Vagina (tissue), 2 donors: ENCODE data around the gene TINAGL1. TPM values are rescaled to one million over a fixed set of nuclear protein-coding genes. Genes with fewer than 3 reads are reported as not detected.

Source experiments
- DNase-seq, 2 donors: peaks; one replicate each; pipeline ENCODE4 v3.0.0-alpha.2; 2017; ENCODE audit errors: extremely low spot score in 2 of 2
- H3K27ac ChIP-seq: fragments of 200-600 bp; sonication (generic); one replicate; pipeline ENCODE4 v1.5.1; 2019
- H3K27me3 ChIP-seq: fragments of 200-600 bp; sonication (generic); one replicate; pipeline ENCODE4 v1.5.1; 2019
- H3K36me3 ChIP-seq, 2 donors: fragments of 200-600 bp; sonication (generic); one replicate each; pipeline ENCODE4 v1.5.1; 2017 to 2019
- H3K4me1 ChIP-seq: fragments of 200-600 bp; sonication (generic); one replicate; pipeline ENCODE4 v1.5.1; 2019
- H3K4me3 ChIP-seq, 2 donors: fragments of 200-600 bp; sonication (generic); 1 replicate in 1 of 2; 2 replicates in 1 of 2; pipeline ENCODE4 v1.5.1; 2016 to 2019
- H3K9me3 ChIP-seq: fragments of 200-600 bp; sonication (generic); one replicate; pipeline ENCODE4 v1.5.1; 2019
- POLR2A ChIP-seq, 2 donors: fragments of 450-650 bp; IDR thresholded peaks; one replicate each; pipeline ENCODE4 v1.6.1; 2017; ENCODE audit warnings: antibody characterized with exemption in 2 of 2, mild to moderate bottlenecking in 2 of 2, moderate library complexity in 2 of 2
- POLR2AphosphoS5 ChIP-seq, 2 donors: sonication (generic); formaldehyde crosslinking; IDR thresholded peaks; one replicate each; pipeline ENCODE4 v1.9.0; 2017; ENCODE audit warnings: antibody characterized with exemption in 2 of 2, mild to moderate bottlenecking in 2 of 2, low read depth in 1 of 2; ENCODE audit not compliant: insufficient read depth in 1 of 2
- intact Hi-C: fragments of 100-400 bp; cut with DNase I; formaldehyde crosslinking; loops from one replicate; pipeline ENCODE4 v1.15.1; 2023
- total RNA-seq: library from RNA; depleted of rRNA; stranded (reverse); fragments of >200 nt; gene quantifications from one replicate; pipeline ENCODE4 v1.2.3, GENCODE V29; 2016
- TF ChIP-seq, protein P1 (sequence below), 3 experiments: fragments of 450-650 bp in 2 of 3; fragments of 200-600 bp in 1 of 3; sonication (generic) in 1 of 3; IDR thresholded peaks; one replicate each; pipeline ENCODE4 v1.5.1; 2017 to 2019; ENCODE audit warnings: antibody characterized with exemption in 3 of 3, mild to moderate bottlenecking in 2 of 3, moderate library complexity in 2 of 3

Gene TINAGL1
- total RNA-seq, 1 donor from 2014 or later: 142 TPM

GRCh38 chr1:31539329-31539728 is 37.0 kb upstream of the TINAGL1 start:
- intact Hi-C loops: no loop called here
- Histone ChIP-seq H3K36me3 (no peaks in the 10 kb centered on the region), H3K9me3 (no peaks in the 10 kb centered on the region), H3K4me1 (no peaks in the 10 kb centered on the region), H3K27me3 (no peaks in the 10 kb centered on the region), H3K27ac (no peak overlapping the region), H3K4me3 (no peak overlapping the region)
- TF ChIP-seq POLR2A (IDR thresholded peaks at IDR 0.05) (no peak), POLR2AphosphoS5 (IDR thresholded peaks at IDR 0.05; ENCODE audit: insufficient read depth in 1 of 2, low read depth in 1 of 2) (no peak)
- TF ChIP-seq, protein P1, sequence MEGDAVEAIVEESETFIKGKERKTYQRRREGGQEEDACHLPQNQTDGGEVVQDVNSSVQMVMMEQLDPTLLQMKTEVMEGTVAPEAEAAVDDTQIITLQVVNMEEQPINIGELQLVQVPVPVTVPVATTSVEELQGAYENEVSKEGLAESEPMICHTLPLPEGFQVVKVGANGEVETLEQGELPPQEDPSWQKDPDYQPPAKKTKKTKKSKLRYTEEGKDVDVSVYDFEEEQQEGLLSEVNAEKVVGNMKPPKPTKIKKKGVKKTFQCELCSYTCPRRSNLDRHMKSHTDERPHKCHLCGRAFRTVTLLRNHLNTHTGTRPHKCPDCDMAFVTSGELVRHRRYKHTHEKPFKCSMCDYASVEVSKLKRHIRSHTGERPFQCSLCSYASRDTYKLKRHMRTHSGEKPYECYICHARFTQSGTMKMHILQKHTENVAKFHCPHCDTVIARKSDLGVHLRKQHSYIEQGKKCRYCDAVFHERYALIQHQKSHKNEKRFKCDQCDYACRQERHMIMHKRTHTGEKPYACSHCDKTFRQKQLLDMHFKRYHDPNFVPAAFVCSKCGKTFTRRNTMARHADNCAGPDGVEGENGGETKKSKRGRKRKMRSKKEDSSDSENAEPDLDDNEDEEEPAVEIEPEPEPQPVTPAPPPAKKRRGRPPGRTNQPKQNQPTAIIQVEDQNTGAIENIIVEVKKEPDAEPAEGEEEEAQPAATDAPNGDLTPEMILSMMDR (IDR thresholded peaks at IDR 0.05): no peak
- DNase-seq: no peak

GRCh38 chr1:31541194-31541593 is 35.1 kb upstream of the TINAGL1 start:
- intact Hi-C loops: no loop called here
- TF ChIP-seq POLR2A (IDR thresholded peaks at IDR 0.05): no peak
- TF ChIP-seq, protein P1 (IDR thresholded peaks at IDR 0.05): no peak
- no peak for TF ChIP-seq POLR2AphosphoS5 (IDR thresholded peaks at IDR 0.05; ENCODE audit: insufficient read depth in 1 of 2, low read depth in 1 of 2)
- Histone ChIP-seq H3K36me3 (no peaks in the 10 kb centered on the region), H3K4me1 (no peaks in the 10 kb centered on the region), H3K27ac (no peak overlapping the region), H3K4me3 (no peak overlapping the region), H3K9me3 (no peaks in the 10 kb centered on the region), H3K27me3 (no peaks in the 10 kb centered on the region)
- no peak for DNase-seq

- no peak for TF ChIP-seq POLR2AphosphoS5 (IDR thresholded peaks at IDR 0.05; ENCODE audit: insufficient read depth in 1 of 2, low read depth in 1 of 2)
- TF ChIP-seq, protein P1 (IDR thresholded peaks at IDR 0.05): no peak
- no peak for TF ChIP-seq POLR2A (IDR thresholded peaks at IDR 0.05)
- Histone ChIP-seq H3K36me3 (no peaks in the 10 kb centered on the region), H3K27me3 (no peaks in the 10 kb centered on the region), H3K4me3 (no peak overlapping the region), H3K4me1 (peaks cover 17% of the 10 kb centered on the region), H3K27ac (no peak overlapping the region), H3K9me3 (no peaks in the 10 kb centered on the region)
- intact Hi-C loops: no loop called here
- DNase-seq: no peak
Observed at GRCh38 chr1:31545927-31546540, 30.3 kb upstream of the TINAGL1 start.

- Histone ChIP-seq H3K4me1 (peaks cover 17% of the 10 kb centered on the region), H3K27me3 (no peaks in the 10 kb centered on the region), H3K9me3 (no peaks in the 10 kb centered on the region), H3K36me3 (no peaks in the 10 kb centered on the region), H3K27ac (no peak overlapping the region), H3K4me3 (peak overlapping the region in 1 of 2 donors; percentile 28)
- no peak for DNase-seq
- TF ChIP-seq POLR2AphosphoS5 (IDR thresholded peaks at IDR 0.05; ENCODE audit: insufficient read depth in 1 of 2, low read depth in 1 of 2) (no peak), POLR2A (IDR thresholded peaks at IDR 0.05) (no peak)
- intact Hi-C loops: no loop called here
Observed at GRCh38 chr1:31548534-31548906, 27.8 kb upstream of the TINAGL1 start.

DNA sequence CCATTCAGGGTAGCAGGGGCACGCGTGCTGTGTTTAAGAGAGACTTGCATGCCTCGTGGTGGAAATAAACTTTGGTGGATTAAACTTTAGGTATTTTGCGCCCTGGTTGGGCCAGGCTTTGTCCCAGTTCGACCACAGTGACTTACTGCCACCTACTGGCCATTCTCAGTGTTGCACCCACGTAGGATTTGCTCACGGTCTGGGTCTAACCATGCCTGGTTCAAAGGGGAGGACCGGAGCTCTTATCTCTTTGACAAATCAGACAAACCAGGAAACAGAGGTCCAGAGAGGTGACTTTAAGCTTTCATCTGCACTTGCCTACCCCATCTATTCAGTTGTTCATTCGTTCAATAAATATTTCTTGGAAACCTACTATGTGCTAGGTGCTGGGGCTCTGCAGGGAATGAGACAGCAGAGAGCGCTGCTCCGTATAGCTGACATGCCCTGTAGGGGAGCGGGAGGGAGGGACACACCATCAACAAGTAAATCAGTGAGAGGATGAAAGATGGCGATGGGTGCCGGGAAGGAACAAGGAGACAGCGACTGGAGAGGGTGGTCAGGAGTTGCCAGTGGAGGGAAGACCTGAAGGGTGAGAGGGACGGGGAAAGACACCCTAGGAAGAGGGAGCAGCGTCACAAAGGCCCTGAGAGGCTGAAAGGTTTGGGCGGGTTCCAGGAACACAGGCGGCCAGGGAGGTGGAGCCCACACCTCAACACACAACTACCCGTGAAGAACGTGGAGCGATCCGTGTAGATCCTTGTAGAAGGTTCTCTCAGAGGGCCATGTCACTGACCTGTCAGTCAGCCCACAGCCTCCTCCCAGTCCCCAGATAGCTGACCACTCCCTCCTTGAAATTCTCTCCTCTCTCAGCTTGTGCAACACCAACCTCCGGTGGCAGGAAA is 27.2 kb upstream of the TINAGL1 start:
- Histone ChIP-seq H3K4me1 (peaks cover 17% of the 10 kb centered on the region), H3K9me3 (no peaks in the 10 kb centered on the region), H3K27me3 (no peaks in the 10 kb centered on the region), H3K27ac (no peak overlapping the region), H3K4me3 (peak overlapping the region; percentile 3 to 28), H3K36me3 (no peaks in the 10 kb centered on the region)
- no peak for DNase-seq
- intact Hi-C loops: no loop called here
- TF ChIP-seq POLR2A (IDR thresholded peaks at IDR 0.05) (no peak), POLR2AphosphoS5 (IDR thresholded peaks at IDR 0.05; ENCODE audit: insufficient read depth in 1 of 2, low read depth in 1 of 2) (peak in 1 of 2 donors; percentile 34)
- TF ChIP-seq, protein P1 (IDR thresholded peaks at IDR 0.05): peak; percentile 79 to 88 (median 79)
